ENCODE results near the gene ZNF502. TPM values are rescaled to one million over a fixed set of nuclear protein-coding genes. Genes with fewer than 3 reads are reported as not detected.

The ZNF502 gene
- total and polyA plus RNA-seq, 2 of the 8 experiments (the other 6 are each of a cell fraction or from before 2014, with no cell fraction given) = 1.5 to 3.8 TPM

DNA sequence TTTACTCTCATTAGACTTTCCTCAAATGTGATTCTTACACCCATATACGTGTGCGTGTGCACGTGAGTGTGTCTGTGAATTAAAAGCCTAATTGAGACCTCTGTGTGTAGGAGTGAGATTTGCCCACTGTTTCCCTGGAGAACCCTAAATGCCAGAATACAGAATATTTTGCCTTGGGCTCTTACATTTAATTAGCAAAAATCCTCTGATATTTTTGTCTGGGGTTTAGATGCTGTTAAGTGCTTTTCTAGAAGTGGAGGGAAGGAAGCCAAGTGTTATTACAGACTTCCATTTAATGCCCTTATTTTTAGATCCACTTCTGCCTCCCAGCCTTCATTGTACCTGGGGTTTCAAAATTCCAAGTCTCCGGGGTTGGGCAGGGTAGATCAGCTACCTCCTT lies 46.1 kb upstream of the ZNF502 start:
- Histone ChIP-seq H2BK120ac (replicated peaks; ENCODE audit: low read depth, low read length) (no peak overlapping the region), H3K79me1 (ENCODE audit: low read depth, low read length) (no peaks in the 10 kb centered on the region), H4K8ac (ENCODE audit: extremely low read depth, insufficient read depth, low read length) (no peak overlapping the region), H2BK5ac (ENCODE audit: low read depth, low read length) (no peak overlapping the region), H2BK12ac (ENCODE audit: low read depth, low read length) (no peak overlapping the region), H3K79me2 (ENCODE audit: control insufficient read depth in 1 of 2, insufficient read depth in 2 of 2, low read length in 2 of 2) (no peaks in the 10 kb centered on the region), H3K9me3 (ENCODE audit: insufficient read depth in 2 of 2, low read depth in 1 of 2, low read length in 1 of 2) (peaks cover 0 to under 1% of the 10 kb centered on the region in 2 experiments; a peak in 1 of 4 replicates), H2AK5ac (ENCODE audit: low read depth, low read length) (no peak overlapping the region), H4K91ac (replicated peaks; ENCODE audit: insufficient read length, low read length) (no peak overlapping the region), H3K23me2 (ENCODE audit: low read depth, low read length) (no peaks in the 10 kb centered on the region), H3K4me2 (ENCODE audit: insufficient read depth in 1 of 2, low read depth in 2 of 2, low read length in 2 of 2) (no peak overlapping the region), H4K20me1 (replicated peaks in 1 of 2; ENCODE audit: control insufficient read depth in 1 of 2, insufficient read depth in 2 of 2, low read length in 2 of 2) (no peaks in the 10 kb centered on the region), H2BK20ac (ENCODE audit: low read length) (no peak overlapping the region), H3K4ac (replicated peaks; ENCODE audit: insufficient read length, low read depth, low read length) (no peak overlapping the region), H2AFZ (ENCODE audit: low read length) (no peak overlapping the region), H3K56ac (replicated peaks; ENCODE audit: insufficient read length, low read depth, low read length) (no peak overlapping the region), H2BK15ac (ENCODE audit: low read length) (no peak overlapping the region), H3K27ac (ENCODE audit: low read depth, low read length) (no peak overlapping the region), H4K5ac (ENCODE audit: insufficient read length, low read depth, low read length) (no peak overlapping the region), H3K4me3 (ENCODE audit: extremely low read depth in 1 of 4, insufficient read depth in 2 of 4, low read depth in 3 of 4, low read length in 4 of 4) (no peak overlapping the region), H3K27me3 (replicated peaks in 1 of 4; ENCODE audit: control insufficient read depth in 3 of 4, extremely low read depth in 1 of 4, insufficient read depth in 3 of 4, low read length in 3 of 4) (no peaks in the 10 kb centered on the region), H3K36me3 (ENCODE audit: control insufficient read depth in 2 of 4, insufficient read depth in 4 of 4, low read length in 3 of 4) (peaks cover 0 to 1% (median under 1%) of the 10 kb centered on the region in 4 experiments; a peak in 4 of 8 replicates), H3K9ac (replicated peaks in 1 of 4; ENCODE audit: extremely low read depth in 1 of 4, low read depth in 3 of 4, low read length in 3 of 4) (no peak overlapping the region), H3K4me1 (replicated peaks in 1 of 4; ENCODE audit: control insufficient read depth in 3 of 4, insufficient read depth in 4 of 4, low read length in 3 of 4) (no peaks in the 10 kb centered on the region), H3K14ac (ENCODE audit: insufficient read length) (no peak overlapping the region), H3K18ac (ENCODE audit: extremely low read depth, low read length) (no peak overlapping the region), H3K23ac (ENCODE audit: insufficient read length) (no peak overlapping the region)
- 89% methylated on average over 4 of the region's 4 CpGs; no CpG with 5 or more reads in 1 of the 2 experiments for WGBS, 2 experiments (ENCODE audit: extremely low coverage in 1 of 2, insufficient coverage in 1 of 2, insufficient read length in 1 of 2, insufficient replicate concordance in 2 of 2, low coverage in 1 of 2, low lambda C conversion rate in 2 of 2, missing lambda C conversion rate in 1 of 2)
- DNase-seq (ENCODE audit: low read depth in 1 of 2, low spot score in 2 of 2) (no peak), FAIRE-seq (no peak)
- CTCF ChIA-PET (ENCODE audit: partially characterized antibody) = no interaction called here
- POLR2A ChIA-PET (ENCODE audit: partially characterized antibody) = interaction anchor here (1.3 kb wide), 1 partner anchor 10 kb away, joined by 3 read pairs; no protein-coding TSS in a partner anchor
- no peak for TF ChIP-seq NRF1 (IDR thresholded peaks at IDR 0.05; ENCODE audit: low read depth, low read length)
- TF ChIP-seq ASH2L (IDR thresholded peaks at IDR 0.05; ENCODE audit: low read length) = no peak
- TF ChIP-seq ZNF274 (IDR thresholded peaks at IDR 0.05; ENCODE audit: borderline replicate concordance, extremely low read depth, low read length) = no peak
- TF ChIP-seq NANOG (IDR thresholded peaks at IDR 0.05; ENCODE audit: insufficient read depth, low read depth, low read length, poor library complexity, severe bottlenecking) = no peak
- no peak for TF ChIP-seq GTF2F1 (IDR thresholded peaks at IDR 0.05; ENCODE audit: borderline replicate concordance, low read depth, low read length)
- no peak for TF ChIP-seq SUZ12 (IDR thresholded peaks at IDR 0.05; ENCODE audit: low read length)
- TF ChIP-seq YY1 (IDR thresholded peaks at IDR 0.05; ENCODE audit: low read depth, low read length) = no peak
- TF ChIP-seq CTBP2 (IDR thresholded peaks at IDR 0.05; ENCODE audit: borderline replicate concordance, insufficient read depth, insufficient read length, low read length) = no peak
- TF ChIP-seq RNF2 (IDR thresholded peaks at IDR 0.05; ENCODE audit: borderline replicate concordance, low read depth, low read length, missing control alignments, poor library complexity, severe bottlenecking) = no peak
- no peak for TF ChIP-seq MAFK (IDR thresholded peaks at IDR 0.05; ENCODE audit: low read depth, low read length)

Data from H1 (cell line).